Ammon's horn (tissue), 1 donor: Measurements from ENCODE around the gene IDUA.

Experiments used
- DNase-seq: peaks from one replicate; pipeline ENCODE4 v3.0.0-alpha.2; 2016; ENCODE audit warnings: low spot score

The IDUA gene

DNA sequence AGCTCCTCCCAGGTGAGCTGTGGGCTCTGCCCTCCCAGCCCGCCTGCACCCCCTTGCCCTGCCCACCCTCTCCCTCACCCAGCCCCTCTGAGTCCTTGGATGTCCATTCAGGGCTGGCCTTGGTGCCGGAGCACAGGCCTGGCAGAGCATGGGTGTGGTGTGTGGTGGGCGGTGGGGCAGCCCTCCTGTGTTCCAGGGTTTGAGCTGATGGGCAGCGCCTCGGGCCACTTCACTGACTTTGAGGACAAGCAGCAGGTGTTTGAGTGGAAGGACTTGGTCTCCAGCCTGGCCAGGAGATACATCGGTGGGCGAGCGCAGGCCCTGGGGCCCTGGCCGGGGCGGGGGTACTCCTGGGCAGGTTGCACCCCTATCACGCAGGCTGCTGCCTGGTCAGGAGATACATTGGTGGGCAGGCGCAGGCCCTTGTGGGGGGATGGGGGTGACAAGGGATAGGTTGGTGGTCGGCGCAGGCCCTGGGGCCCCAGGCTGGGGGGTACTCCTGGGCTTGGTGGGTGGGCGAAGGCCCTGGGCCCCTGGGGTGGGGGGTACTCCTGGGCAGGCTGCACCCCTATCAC lies 13.9 kb downstream of the IDUA start:
- no peak for DNase-seq

DNA sequence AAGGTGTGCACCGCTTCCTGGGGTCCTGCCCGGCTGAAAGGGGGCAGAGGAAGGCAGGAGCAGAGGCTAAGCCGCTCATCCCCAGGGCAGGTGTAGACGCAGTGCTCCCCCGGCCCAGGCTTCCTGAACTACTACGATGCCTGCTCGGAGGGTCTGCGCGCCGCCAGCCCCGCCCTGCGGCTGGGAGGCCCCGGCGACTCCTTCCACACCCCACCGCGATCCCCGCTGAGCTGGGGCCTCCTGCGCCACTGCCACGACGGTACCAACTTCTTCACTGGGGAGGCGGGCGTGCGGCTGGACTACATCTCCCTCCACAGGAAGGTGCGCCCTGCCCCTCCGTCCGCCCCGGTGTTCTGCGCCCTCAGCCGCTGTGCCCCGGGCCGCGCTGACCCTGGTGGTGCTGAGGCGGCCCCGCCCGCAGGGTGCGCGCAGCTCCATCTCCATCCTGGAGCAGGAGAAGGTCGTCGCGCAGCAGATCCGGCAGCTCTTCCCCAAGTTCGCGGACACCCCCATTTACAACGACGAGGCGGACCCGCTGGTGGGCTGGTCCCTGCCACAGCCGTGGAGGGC lies 14.8 kb downstream of the IDUA start:
- DNase-seq, result no peak

DNA sequence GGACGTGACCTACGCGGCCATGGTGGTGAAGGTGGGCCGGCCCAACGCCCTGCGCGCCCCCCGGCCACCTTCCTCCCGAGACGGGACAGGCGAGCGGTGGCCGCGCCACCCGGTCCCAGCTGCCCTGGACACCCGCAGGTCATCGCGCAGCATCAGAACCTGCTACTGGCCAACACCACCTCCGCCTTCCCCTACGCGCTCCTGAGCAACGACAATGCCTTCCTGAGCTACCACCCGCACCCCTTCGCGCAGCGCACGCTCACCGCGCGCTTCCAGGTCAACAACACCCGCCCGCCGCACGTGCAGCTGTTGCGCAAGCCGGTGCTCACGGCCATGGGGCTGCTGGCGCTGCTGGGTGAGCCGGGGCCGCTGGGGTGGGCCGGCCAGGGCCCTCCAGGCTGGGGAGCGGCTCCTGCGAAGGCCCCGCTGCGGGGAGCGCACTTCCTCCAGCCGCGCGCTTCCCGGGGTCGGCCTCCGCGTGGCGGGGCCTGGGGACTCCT lies 15.3 kb downstream of the IDUA start:
- no peak for DNase-seq

DNA sequence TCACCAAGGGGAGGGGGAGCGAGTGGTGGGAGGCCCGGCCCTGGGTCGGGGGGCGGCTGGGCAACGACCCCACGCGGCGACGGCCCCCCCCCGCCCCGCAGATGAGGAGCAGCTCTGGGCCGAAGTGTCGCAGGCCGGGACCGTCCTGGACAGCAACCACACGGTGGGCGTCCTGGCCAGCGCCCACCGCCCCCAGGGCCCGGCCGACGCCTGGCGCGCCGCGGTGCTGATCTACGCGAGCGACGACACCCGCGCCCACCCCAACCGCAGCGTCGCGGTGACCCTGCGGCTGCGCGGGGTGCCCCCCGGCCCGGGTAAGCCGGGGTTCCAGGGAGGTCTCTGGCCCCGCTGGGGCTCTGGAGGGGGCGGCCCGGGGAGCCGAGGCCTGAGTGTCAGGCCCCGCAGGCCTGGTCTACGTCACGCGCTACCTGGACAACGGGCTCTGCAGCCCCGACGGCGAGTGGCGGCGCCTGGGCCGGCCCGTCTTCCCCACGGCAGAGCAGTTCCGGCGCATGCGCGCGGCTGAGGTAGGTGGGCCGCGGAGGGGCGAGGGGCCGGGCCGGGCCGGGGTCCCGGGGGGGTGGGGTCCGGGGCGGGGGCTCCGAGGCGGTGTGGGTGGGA lies 15.9 kb downstream of the IDUA start:
- no peak for DNase-seq

GRCh38 chr4:1003271-1004070 lies 16.6 kb downstream of the IDUA start:
- no peak for DNase-seq

DNA sequence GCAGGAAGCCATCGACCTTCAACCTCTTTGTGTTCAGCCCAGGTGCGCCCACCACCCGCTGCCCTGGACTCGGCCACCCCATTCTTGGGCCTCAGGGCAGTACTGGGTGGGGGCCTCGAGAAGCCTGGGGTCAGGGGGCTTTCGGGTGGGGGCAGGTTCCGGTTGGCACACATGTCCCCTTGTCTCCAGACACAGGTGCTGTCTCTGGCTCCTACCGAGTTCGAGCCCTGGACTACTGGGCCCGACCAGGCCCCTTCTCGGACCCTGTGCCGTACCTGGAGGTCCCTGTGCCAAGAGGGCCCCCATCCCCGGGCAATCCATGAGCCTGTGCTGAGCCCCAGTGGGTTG lies 17.2 kb downstream of the IDUA start:
- DNase-seq, result no peak

DNA sequence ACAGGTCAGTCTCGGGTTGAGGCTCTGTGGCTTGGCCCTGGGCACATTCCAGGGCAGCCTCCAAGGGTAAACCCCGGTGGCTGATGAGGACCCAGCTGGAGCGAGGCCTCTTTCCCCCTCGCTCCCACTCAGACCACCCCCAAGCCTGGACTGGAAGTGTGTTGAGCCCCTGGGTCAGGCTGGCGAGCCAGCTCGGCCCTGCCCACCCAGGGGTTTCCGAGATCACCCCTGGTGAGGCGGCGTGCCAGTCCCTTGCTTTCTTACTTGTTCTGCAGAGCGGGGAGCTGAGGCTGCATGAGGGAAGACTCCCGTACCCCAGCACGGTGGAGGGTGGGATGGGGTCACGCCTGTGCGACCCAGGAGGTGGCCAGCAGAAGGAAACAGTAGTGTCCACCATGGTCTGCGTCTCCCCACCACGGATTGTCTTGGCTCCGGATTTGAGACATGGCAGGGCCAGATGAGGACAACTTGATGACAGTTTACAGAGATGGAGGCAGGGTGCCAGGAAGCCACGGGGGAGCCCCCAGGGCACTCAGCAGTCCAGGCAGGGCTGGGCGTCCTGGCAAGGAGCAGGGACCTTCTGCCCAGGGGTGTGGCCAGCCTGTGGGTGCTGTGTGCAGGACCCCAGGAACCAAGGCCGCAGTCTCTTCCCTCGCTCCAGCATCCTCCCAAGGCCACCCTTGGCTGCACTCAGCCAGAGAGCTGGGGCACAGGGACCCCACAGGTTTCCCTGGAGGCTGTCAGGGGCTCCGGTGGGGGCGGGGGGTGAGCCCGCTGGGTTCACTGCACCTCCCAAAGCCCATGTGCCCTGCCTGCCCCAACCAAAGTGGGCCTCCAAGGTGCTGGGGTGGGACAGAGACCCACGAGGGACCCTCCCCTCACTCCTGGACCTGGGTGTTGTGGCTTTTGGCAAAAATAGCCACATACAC lies 18.0 kb downstream of the IDUA start:
- no peak for DNase-seq

DNA sequence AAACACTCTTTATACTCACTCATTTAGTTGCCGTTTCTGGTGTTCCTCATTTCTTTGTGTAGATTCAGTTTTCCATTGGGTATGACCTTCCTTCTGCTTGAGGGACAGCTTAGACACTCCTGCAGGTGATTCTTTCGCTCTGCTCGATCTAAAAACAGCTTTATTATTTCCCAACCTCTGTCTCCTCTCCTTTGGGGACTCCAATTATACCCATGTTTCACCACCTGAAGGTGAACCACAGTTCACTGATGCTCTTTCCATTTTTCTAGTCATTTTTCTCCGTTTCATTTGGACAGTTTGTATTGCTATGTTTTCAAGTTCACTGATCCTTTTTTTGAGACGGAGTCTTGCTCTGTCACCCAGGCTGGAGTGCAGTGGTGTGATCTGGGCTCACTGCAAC lies 20.0 kb downstream of the IDUA start:
- DNase-seq, result no peak

GRCh38 chr4:1008840-1009541 lies 22.1 kb downstream of the IDUA start:
- no peak for DNase-seq

DNA sequence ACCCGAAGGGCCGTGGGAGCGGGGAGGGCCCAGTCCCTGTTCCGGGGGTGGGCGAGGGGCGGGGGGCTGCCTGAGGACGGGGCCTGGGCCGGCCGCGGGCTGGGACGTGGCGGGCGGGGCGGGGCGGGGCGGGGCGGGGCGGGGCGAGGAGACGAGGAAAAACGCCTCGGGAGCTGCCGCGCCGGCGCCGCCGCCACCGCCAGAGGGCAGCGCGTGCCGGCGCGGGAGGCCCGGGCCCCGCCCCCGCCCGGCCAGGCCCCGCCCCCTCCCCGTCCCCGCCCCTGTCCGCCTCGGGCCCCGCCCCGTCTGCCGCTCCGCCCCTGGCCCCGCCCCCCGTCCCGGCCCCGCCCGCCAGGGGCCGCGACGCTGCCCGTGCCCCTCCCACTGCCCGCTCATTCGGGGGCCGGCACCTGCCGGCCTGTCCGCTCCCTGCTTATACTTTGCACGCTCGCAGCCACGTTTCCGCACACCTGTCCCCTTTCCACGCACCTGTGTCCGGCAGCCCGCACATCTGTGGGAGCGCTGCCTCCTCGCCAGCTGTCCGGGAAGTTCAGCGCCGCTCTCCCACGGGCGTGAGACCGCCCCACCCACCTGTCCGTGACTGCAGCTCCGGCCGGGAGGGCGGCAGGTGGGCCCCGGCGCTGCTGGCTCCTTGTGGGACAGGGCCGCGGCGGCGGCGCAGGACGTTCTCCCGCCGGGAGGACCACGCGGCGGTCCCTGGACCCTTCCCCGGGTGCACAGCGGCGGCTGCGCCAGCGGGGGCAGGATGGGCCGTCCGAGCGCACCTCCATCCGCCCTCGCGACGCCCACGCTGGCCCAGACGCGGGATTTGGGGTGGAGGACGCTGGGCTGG lies 22.9 kb downstream of the IDUA start:
- peak; percentile 75 for DNase-seq

- no peak for DNase-seq
These were observed 23.7 kb downstream of the IDUA start for GRCh38 chr4:1010395-1011021.

GRCh38 chr4:1011022-1011665 lies 24.3 kb downstream of the IDUA start, which contains the start of gene FGFRL1:
Gene FGFRL1, plus strand, starts transcription at chr4:1011626. Its CDS starts 860 bp downstream, at chr4:1012486.
- peak; percentile 68 for DNase-seq

DNA sequence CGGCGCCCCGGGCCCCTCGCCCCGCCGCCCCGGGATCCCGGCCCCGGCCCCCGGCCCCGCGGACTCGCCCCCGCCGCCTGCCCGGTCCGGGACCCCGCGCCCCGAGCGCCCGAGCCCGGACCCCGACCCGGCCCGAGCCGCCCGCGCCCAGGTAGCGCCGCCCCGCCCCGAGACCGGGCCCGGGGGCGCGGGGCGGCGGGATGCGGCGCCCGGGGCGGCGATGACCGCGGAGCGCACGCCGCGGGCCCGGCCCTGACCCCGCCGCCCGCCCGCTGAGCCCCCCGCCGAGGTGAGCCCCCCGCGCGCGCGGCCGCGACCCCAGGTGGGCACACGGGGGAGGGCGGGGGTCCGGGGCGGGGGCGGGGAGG lies 24.8 kb downstream of the IDUA start:
- DNase-seq, result no peak

GRCh38 chr4:1012034-1012739 lies 25.3 kb downstream of the IDUA start:
- no peak for DNase-seq

- DNase-seq, result no peak
These were observed 26.6 kb downstream of the IDUA start for GRCh38 chr4:1013225-1014073.

- peak; percentile 85 for DNase-seq
These were observed 27.7 kb downstream of the IDUA start for GRCh38 chr4:1014291-1015167.

- no peak for DNase-seq
These were observed 28.3 kb downstream of the IDUA start for GRCh38 chr4:1015179-1015578.
